SIG-M5 (cell line): ENCODE results near the gene APP.
A peak's percentile ranks its signal among the peaks of the same experiment; 100 is the strongest.

Source experiments
- DNase-seq: peaks from one replicate; lab custom pipeline; 2025; lab: John Stamatoyannopoulos, UW

Gene APP

DNA sequence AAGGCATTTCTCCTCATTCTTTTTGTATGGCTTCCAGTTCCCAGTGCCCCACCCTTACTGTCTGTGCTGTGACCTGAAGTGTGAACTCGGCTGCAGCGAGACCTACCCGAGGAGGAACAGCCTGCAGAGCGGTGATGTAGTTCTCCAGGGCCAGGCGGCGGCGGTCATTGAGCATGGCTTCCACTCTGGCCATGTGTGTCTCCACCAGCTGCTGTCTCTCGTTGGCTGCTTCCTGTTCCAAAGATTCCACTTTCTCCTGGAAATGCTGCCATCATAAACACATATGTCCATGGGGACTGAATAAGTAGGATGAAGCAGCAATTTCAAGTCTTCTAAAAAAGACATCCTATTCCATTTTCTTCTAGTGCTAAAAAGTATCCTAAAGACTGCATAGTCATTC, 195.6 kb downstream of the APP start:
- no peak for DNase-seq

DNA sequence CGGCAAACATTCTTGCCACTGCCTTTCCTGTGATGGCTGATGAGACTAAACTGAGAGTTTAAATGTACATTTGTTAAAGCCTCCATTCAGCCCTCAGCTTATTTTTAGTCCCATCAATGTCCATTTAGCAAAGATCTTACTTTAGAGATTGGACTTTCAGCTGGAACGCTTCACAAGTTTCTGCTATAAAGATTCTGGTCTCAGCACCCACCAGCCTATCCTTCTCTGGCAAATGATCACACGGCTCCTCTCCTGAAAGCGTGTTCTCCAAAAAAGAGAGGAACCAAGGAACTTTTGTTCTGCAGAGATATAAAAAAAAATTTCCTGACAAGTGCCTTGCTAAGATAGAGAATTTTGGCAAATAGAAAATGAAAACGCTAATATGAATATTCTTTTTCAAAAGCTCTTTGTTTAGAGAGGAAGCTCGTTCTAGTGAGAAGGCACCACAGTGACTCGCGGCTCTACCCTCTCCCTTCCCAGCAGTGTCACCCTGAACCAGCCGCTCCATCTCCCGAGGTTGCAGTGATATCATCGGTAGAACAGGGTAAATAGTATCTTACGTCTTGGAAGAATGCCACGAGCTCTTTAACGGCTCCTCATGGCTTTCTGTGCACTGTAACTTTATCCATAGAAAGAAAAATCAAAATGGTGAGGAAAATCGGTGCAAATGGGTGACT, 200.2 kb downstream of the APP start:
- no peak for DNase-seq

DNA sequence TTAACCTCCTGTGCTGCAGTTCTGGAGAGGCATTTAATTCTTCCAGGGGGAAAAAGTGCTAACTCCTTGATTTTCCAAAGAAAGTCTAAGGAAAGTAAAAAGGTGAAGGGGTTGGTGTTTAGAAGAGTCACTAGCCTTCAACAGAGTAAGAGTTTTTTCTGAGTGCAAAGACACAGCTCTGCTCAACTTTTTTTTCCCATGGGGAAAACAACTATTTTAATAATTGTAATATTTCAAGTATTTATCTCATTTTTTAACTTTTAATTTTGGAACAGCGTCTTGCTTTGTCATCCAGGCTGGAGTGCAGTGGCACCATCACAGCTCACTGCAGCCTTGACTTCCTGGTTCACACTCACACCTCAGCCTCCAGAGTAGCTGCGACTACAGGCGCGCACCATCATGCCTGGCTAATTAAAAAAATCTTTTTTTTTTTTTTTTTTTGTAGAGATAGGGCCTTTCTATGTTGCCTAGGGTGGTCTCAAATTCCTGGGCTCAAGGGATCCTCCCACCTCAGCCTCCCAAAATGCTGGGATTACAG, 202.6 kb downstream of the APP start:
- no peak for DNase-seq

DNA sequence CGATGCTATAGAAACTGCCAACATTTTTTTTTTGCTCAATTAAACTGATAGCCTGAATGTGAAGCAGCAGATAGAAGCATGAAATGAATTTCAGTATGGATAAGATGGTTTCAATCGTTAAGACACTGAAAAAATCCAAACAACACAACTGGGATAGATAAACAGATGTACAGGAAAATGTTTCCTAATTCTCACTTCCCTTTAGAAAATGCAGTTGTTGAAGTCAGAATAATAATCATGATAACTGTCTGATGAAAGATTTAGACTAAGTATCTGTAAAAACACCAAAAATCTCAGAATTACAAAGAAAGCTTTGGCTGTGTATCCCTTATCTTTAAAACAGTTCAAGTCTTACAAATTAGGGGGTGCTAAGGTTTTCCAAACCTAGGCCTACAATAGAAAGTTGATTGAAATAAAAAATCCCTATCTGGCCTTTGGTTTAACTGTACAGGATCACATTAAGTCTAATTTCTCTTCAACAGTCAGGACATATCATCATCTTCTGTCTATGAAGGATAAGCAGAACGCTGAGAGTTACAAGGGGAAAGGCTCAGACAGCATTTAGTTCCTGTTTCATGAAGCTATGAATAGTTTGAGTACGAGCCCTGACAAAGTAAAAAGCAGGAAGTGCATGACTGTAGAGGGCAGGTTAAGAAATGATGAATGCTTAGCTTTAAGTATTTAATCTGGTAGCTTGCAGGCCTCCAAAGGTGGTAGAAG, 203.2 kb downstream of the APP start:
- peak; percentile 78 for DNase-seq

DNA sequence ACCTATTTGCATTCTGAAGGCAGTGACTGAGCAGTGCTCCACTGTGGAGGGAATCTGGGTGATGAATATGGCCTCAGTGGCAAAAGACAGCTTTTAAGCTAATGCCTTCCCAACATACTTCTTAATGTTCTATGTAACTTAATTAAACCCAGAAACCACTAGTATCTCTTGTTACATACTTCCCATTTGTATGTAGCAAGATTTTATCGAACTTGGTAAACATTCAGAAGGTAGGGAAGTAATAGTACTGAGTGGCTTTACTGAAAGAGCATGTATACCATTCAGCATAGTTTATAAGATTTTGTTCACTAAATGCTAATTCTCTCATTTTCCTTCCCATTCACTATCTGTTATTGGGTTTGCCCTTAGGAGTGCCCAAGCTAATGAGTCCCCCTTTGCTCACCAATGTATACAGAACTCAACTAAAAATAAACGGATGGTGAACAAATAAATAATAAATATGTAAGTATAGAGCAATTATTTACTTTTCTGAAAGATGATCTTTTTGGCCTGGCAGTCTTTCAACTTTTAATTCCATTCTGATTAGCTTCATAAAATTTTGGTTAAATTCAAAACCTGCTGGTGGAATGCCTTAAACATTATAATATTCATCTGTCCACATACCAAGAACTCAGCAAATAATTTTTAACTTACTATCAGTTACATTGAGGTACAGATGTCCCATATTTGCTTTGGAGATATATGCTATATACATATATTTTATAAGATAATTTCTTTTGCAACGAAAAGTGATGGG, 204.4 kb downstream of the APP start:
- no peak for DNase-seq

DNA sequence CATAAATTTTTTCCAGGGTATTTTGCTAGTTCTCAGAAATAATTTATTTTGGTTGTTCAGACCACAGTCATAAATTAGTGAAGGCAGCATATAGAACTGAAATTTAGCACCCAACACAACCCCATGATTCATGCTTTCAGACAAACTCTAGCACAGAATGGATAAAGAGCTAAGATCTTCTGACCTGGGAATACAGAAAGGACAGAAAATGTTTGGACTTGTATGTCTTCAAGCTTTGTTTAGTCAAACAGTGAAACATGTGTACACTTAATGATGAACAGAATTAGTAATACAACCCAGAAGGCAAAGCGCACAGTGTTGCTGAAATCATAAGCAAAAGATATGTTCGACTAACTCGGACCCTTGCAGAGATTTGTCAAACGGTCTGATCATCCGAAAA, 205.6 kb downstream of the APP start:
- DNase-seq = no peak

DNA sequence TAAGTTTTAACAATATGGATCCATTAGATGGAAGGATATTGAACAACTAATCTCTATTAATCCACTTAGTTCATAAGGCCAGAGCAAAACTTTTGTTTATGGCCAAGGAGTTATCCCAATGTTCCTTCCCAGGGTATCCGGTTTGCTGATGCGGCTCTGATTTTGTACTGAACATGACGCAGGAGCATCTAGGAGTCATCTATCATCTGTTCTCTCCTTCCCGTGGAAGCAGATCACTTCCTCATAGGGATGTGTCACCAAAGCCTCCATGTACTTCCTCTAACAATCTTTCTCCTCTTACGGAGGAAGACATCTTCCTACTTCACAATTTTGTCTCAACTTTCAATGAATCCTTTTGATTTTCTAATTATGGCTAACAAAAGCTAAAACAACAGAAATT, 206.6 kb downstream of the APP start:
- DNase-seq = no peak

DNA sequence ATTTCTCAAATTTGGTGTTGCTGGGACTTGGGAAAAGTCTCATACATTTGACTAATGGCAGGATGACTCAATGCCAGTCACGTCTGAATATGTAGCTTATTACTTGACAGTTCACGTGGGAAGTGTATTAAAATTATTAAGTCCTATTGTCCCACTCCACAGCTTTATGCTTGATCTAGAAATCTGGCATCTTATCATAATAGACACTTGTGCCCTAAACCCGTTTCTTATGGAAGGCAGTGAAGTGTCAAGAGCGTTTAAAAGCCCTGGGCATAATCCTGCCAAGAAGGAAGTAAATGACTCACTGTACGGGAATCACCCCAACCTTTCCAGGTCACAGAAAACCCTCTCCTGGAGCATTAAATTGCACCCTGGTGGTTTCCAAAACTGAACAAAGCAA, 207.4 kb downstream of the APP start:
- no peak for DNase-seq

DNA sequence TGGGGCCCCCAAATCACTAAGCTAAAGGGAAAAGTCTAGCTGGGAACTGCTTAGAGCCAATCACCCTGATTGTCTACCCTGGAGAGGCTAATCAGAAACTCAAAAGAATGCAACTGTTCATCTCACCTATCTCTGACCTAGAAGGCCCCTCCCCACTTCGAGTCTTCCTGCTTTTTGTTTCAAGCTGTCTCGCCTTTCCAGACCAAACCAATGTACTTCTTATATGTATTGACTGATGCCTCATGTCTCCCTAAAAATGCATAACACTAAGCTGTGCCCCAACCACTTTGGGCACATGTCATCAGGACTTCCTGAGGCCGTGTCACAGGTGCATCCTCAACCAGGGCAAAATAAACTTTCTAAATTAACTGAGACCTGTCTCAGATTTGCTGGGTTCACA, 209.5 kb downstream of the APP start:
- no peak for DNase-seq

DNA sequence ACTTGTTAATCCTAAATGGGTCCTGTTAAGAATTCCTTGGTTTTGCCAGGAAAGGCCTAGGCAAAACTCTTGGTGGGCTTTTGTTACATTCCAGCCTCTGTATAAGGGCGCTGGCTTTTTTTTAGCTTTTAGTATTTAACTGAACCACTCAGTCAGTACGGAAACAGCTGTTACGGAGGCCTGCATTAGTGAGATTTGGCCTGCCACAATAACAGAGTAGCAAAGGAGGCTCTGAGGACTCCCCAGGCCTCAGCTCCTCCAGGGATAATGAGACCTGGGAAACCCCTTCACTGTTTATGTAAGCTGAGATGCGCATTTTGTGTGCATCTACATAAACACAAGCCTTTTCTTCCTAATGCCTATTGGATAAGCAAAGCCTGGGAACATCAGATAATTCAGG, 210.2 kb downstream of the APP start:
- no peak for DNase-seq

DNA sequence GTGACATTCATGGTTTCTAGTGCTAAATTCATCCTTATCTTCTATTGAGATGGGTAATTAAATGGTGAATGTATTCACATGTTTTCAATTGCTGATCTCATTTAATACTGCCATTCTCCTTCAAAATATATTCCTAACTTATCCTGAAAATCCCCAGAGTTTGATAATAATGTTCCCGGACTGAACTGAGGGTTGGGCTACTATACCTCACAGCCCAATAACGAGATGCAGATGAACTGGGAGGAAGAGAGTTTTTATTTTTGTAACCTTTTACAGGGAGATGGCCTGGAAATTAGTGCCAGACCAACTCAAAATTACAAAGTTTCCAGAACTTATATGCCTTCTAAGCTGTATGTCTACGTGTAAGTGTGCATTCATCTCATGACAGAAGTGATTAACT, 210.8 kb downstream of the APP start:
- DNase-seq = no peak

DNA sequence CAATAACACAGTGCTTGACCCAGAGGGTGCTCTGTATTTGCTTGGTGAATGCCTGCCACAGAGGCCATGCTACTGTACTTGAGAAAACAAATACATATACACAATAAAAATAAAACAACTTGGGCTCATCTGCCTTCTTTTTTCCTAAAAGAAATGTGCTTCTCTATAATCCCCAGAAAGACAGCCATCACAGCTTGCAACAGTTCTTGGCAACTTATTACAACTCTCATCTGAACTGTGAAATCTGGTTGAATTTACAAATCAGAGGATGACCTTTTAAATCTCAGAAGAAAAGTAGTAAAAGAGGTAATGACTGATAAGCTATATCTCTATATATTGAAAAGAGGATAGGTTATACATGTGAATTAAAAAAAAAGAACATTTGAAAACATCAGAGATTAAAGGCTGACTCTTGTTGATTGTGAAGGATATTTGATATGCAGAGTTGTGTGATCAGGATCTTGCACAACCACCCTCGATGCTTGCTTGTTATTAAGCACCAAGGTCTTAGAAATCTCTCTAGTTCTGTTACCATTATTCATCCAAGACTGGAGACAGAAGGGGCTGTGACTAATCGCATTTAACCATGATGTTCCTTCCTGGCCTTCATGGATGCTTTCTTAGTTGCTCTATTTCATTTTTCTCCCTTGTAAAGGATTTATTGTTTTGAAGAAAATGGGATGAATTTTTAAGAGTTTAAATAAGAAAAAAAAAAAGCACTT, 213.4 kb downstream of the APP start:
- no peak for DNase-seq

DNA sequence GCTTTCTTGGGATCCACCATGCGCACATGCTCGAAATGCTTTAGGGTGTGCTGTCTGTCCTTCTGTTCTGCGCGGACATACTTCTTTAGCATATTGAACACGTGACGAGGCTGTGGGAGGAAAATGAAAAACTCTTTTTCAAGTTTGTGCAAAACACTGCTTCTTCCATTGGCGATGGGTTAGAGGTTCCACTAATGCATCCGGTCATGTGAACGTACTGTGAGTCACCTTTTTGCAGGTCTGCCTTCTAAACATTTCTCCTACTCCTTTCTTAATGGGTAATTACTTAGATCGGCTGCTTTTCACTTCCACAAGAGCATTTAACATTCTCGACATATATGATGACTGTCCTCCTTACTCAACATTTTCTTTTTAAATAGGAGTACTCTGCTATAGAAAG, 214.9 kb downstream of the APP start:
- DNase-seq = no peak

DNA sequence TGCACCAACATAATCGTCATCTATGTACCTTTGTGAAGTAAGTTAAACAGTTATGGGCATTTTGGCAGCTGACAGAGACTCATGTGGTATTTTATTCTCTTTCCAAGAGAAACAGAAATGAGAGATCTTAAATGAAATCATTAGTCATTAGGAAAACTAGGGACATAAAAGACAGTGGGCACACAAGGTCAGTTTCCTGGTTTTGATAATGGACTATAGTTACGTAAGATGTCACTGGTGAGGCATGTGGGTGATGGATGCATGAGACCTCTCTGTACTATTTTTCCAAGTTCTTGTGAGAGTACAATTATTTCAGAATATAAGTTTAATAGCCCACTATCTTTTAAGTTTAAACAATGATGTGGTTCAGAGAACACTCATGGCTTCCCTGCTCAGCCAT, 216.9 kb downstream of the APP start:
- DNase-seq = no peak

DNA sequence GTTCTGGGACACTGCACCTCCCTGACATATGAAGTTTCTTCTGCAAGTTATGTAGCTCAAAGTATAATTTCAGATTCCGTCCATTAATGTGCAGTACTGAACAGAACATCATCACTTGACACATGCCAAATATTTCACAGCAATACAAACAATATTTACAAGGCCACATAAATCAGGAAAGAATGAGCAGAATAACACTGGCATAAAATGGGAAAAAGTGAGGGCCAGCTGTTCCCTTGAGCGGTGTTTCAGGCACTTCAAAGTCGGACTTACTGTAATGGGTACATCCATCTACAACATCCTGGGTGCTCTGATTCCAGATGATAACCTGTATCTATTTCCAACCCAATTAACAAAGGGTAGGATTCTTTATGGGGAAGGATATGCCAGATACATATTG, 217.4 kb downstream of the APP start:
- DNase-seq = no peak

DNA sequence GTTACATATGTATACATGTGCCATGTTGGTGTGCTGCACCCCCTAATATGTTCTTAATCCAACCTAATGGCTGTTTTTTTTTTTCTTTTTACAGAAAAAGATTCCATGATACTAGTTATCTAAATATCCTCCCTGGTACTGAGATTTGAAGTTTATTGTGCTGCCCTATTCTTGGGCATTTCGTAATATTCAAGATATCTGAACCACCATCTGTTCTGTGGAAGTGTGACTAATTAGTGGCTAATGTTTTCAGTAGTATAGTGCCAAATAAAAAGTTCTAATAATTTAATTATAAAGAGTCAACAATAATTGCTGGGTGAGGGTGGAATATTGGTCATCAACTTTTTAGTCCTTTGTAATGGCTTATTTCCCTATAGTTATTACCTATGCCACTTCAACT, 218.3 kb downstream of the APP start:
- no peak for DNase-seq

DNA sequence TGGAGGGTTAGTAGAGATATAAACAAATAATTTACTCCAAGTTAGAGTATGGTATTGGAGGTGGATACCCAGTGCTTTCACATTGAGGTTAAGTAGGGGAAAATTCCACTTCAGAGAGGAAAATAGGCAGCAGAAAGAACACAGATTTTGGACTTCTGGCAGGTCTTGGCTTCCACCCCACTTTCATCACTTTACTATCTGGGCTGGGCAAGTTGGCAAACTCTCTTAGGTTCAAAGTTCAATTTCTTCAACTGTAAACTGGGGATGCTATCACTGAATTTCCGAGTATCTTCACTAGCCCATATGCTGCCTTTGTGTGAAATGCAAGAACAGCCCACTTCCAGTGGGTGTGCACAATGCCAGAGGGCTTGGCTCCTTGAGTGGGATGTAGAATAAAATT, 220.9 kb downstream of the APP start:
- no peak for DNase-seq

DNA sequence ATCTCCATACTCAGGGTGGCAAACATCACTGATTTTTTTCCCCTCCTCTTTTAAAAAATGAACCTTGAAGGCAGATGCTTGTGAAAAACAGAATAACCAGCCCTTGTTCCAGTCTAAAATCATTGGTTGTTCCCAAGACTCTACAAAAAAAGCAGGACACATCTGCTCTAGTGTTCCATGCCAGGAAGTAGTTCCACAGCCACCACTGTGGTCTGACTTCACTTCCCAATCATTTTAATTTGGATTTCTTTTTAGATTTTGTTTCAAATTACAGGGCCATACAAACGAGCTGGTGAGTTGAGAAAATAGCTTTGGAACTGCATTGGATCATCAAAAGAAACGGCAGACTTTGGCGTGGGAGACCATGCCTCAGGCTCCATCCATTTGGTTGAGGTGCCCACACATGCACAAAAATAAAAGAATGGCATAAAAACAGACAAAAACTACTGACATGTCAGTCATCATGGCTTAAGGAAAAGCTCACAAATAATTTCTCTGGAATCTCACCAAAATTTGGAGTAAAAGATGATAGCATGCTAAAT, 225.8 kb downstream of the APP start:
- no peak for DNase-seq

DNA sequence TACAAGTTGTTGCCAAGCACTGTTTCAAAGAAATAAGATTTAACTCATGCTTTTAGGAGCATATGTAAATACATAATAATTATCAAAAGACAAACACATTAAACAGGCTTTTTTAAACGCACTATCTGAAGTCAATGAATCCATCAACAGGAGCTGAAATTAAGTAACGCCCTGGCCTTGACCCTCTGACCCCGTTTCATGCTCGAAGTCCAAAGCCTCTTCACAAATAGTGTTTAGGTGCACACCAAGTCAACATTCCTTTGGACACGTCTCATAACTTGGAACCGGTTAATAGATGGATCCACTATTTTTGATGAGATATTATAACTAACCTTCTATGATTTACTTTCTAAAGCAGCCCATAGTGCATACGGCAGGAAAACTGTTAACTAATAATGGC, 226.5 kb downstream of the APP start:
- DNase-seq = no peak

DNA sequence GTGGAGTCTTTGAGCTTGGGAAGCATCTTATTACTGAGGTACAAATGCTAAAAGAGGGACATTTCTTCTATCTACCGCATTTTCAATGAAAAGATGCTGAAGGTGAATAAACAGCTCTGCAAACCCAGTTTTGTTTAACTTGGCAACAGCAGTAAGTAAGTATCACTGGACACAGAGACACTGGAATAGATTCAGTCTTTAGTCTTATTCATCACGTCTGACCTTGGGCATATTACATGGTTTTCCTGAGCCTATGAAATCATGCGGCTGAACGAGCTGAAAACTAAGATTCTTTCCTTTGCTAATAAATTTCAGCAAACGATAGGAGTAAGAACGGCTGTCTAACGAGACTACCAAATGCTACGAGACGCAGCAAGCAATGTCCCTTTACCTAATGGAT, 228.4 kb downstream of the APP start:
- no peak for DNase-seq

DNA sequence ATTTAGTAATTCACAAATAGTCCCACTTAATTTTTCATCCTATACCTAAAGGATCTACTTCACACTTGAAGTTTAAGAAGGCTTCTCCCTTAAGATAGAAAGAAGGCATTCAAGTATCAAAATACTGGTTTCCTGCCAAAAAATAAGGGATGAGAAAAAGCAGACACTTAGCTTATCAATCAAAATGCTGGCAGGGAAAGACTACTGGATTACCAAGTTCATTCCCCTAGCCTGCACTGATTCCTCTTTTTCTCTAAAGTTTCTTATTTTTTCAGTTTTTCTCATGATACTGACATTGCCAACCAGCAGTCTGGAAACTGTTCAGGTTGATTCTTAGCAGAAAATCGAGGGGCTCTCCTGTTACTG, 231.2 kb downstream of the APP start:
- no peak for DNase-seq
